ENCODE results near the gene TPD52L2.
"Not testable (repeated sequence)": the region's sequence is repeated elsewhere in the genome, so short reads cannot be mapped to it uniquely, and the experiment has no call there.

TPD52L2 gene

DNA sequence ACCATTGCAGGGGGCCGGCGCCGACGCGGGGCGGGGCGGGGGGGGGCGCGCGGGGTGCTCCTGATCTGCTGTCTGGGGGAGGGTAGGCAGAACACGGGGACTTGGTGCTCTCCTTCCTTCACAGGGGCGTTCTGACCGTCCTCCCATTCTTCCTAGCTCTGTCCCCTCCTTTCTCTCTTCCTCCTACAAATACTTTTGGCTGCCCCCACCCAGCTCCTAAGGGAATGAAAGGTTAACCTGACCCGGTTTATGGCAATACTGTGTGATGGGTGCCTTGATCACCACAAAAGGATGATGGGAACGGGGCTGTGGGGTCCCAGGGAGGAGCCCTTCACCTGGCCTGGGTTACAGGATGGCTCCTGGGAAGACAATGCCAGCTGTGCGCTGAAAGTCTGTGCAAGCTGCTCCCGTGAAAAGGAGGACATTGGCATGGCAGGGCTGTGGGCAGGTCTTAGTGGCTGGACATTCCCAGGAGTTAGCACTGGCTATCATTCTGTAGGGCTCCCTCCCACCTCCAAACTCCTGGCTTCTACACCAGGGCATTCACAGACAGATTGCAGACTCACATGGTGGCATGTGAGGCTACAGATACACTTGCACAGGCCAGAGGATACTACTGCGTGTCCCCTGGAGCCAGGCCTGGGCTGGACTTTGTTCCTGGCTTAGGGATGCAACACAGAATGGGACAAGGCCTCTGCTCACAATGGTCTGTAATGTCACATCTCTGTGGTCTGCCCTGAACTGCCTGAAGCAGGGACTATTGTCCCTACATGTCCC lies 1.9 kb upstream of the TPD52L2 start:
- H3K36me3 Mint-ChIP-seq (ENCODE audit: insufficient read depth), result peaks cover 19% of the 10 kb centered on the region
- H3K4me1 Mint-ChIP-seq, result peaks cover 46% of the 10 kb centered on the region
- no peaks in the 10 kb centered on the region for H3K27me3 Mint-ChIP-seq
- peak overlapping the region; percentile 88 for H3K27ac Mint-ChIP-seq (ENCODE audit: low read depth)
- H3K4me3 Mint-ChIP-seq, result peak overlapping the region; percentile 89
- H3K9me3 Mint-ChIP-seq, result no peaks in the 10 kb centered on the region
- DNase-seq (ENCODE audit: low spot score in 2 of 2) (no peak), ATAC-seq (replicated peaks; ENCODE audit: extremely low read depth, poor library complexity, severe bottlenecking) (no peak)

DNA sequence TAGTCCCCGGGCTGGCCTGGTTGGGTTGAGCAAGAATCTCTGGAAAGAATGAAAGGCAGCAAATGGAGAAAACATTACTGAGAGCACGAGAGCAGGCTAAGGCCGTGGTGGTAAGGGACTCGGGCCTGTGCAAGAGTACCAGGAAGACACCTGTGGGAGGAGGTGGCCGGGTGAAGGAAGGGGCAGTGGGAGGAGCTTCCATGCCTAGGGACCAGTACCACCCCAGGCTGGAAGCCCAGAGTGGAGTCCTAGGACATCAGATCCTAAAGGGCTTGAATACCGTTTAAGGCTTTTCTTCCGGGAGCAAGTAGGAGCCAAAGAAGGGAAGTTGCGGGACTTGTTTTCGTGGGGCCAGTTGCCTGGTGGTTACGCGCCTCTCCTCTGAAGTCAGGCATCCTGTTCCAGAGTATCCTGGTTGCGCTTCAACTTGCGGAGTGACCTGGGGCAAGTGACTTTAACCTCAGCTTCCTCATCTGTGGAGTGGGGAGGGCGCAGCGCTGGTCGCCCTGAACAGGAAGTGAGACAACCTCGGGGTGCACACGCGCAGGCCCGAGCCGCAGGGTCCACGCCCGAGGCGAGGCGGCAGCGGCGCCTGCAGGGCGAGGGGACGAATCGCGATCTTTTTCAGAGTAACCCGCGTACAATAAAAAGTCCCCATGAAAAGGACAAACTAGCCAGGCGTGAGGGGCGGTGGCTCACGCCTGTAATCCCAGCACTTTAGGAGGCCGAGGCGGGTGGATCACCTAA lies 1.1 kb upstream of the TPD52L2 start:
- peaks cover 24% of the 10 kb centered on the region for H3K36me3 Mint-ChIP-seq (ENCODE audit: insufficient read depth)
- ATAC-seq (replicated peaks; ENCODE audit: extremely low read depth, poor library complexity, severe bottlenecking) (peak; percentile 73), DNase-seq (ENCODE audit: low spot score in 2 of 2) (peak; percentile 56 to 68)
- H3K9me3 Mint-ChIP-seq, result no peaks in the 10 kb centered on the region
- H3K27ac Mint-ChIP-seq (ENCODE audit: low read depth), result peak overlapping the region; percentile 88
- peaks cover 41% of the 10 kb centered on the region for H3K4me1 Mint-ChIP-seq
- H3K27me3 Mint-ChIP-seq, result no peaks in the 10 kb centered on the region
- H3K4me3 Mint-ChIP-seq, result peak overlapping the region; percentile 89

DNA sequence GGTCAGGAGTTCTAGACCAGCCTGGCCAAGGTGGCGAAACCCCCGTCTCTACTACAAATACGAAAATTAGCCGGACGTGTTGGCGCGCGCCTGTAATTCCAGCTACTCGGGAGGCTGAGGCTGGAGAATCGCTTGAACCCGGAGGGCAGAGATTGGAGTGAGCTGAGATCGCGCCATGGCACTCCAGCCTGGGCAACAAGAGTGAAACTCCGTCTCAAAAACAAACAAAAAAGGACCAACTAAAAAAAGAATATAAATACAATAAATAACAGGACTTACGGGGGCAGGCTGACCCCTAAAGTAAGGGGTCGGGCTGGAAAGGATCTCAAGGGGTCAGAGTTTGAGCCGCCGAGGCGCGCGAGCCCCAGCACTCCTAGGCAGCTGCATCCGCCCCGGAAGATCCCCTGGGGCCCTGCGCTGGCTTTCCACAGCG lies 509 bp upstream of the TPD52L2 start:
- Mint-ChIP-seq H3K27ac (ENCODE audit: low read depth) (peak overlapping the region; percentile 88), H3K4me3 (peak overlapping the region; percentile 89), H3K9me3 (no peaks in the 10 kb centered on the region), H3K36me3 (ENCODE audit: insufficient read depth) (peaks cover 28% of the 10 kb centered on the region), H3K27me3 (no peaks in the 10 kb centered on the region), H3K4me1 (peaks cover 41% of the 10 kb centered on the region)
- ATAC-seq (replicated peaks; ENCODE audit: extremely low read depth, poor library complexity, severe bottlenecking) (no peak), DNase-seq (ENCODE audit: low spot score in 2 of 2) (no peak)

DNA sequence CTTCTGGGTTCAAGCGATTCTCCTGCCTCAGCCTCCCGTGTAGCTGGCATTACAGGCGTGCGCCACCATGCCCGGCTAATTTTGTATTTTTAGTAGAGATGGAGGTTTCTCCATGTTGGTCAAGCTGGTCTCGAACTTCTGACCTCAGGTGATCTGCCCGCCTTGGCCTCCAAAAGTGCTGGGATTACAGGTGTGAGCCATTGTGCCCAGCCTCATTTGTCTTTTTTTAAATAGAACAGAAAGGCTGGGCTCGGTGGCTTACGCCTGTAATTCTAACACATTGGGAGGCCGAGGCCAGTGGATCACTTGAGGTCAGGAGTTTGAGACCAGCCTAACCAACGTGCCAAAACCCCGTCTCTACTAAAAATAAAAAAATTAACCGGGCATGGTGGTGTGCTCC lies 2.0 kb downstream of the TPD52L2 start:
- Mint-ChIP-seq H3K36me3 (ENCODE audit: insufficient read depth) (peaks cover 44% of the 10 kb centered on the region), H3K4me1 (peaks cover 36% of the 10 kb centered on the region), H3K4me3 (peak overlapping the region; percentile 89)
- ATAC-seq (replicated peaks; ENCODE audit: extremely low read depth, poor library complexity, severe bottlenecking); H3K27me3 Mint-ChIP-seq; H3K9me3 Mint-ChIP-seq; DNase-seq (ENCODE audit: low spot score in 2 of 2); H3K27ac Mint-ChIP-seq (ENCODE audit: low read depth): not testable (repeated sequence)

DNA sequence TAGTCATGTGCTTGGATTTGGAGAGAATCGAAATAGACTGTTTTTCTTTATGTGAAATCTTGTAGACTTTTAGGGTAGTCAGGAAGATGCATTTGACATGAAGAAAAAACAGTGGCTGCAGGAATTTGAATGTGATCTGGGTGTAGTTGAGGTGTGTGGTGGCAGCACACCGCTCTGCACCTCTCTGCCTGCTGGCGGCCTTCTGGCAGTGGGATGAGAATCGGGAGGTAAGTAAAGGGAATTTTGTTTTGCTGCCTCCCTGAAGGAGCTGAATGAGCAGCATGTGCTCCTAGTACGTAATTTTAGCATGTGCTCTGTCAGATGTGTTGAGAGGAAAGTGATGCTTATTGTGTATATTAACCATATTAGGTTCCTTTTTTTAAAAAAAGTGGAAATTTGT lies 3.2 kb downstream of the TPD52L2 start:
- ATAC-seq (replicated peaks; ENCODE audit: extremely low read depth, poor library complexity, severe bottlenecking), result no peak

DNA sequence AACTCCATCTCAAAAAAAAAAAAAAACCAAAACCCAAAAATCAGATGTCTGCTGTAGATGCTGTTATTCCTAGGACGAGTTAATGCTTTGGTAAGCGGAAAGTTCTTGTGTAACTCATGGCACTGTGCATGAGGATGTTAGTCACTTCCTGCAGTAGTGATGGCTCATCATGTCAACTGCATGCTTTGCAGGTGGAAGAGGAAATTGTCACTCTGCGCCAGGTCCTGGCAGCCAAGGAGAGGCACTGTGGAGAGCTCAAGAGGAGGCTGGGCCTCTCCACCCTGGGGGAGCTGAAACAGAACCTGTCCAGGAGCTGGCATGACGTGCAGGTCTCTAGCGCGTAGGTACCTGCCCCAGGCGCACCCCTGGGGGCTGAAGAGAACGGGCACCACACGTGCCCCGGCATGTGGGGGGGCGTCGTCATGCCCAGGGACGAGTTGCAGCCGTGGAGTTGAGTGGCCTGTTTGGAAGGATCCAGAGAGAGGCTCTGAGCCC lies 8.5 kb downstream of the TPD52L2 start:
- Mint-ChIP-seq H3K27ac (ENCODE audit: low read depth) (no peak overlapping the region), H3K4me1 (peaks cover 5% of the 10 kb centered on the region), H3K4me3 (no peak overlapping the region), H3K36me3 (ENCODE audit: insufficient read depth) (peaks cover 74% of the 10 kb centered on the region), H3K27me3 (no peaks in the 10 kb centered on the region), H3K9me3 (no peaks in the 10 kb centered on the region)
- ATAC-seq (replicated peaks; ENCODE audit: extremely low read depth, poor library complexity, severe bottlenecking) (no peak), DNase-seq (ENCODE audit: low spot score in 2 of 2) (no peak)

More for the DNA sequence above, 3.2 kb downstream of the TPD52L2 start:
- peaks cover 54% of the 10 kb centered on the region for H3K36me3 Mint-ChIP-seq (ENCODE audit: insufficient read depth)
- no peak for DNase-seq (ENCODE audit: low spot score in 2 of 2)
- H3K27me3 Mint-ChIP-seq, result no peaks in the 10 kb centered on the region
- H3K9me3 Mint-ChIP-seq, result no peaks in the 10 kb centered on the region
- H3K4me1 Mint-ChIP-seq, result peaks cover 32% of the 10 kb centered on the region
- H3K4me3 Mint-ChIP-seq, result no peak overlapping the region
- H3K27ac Mint-ChIP-seq (ENCODE audit: low read depth), result no peak overlapping the region

DNA sequence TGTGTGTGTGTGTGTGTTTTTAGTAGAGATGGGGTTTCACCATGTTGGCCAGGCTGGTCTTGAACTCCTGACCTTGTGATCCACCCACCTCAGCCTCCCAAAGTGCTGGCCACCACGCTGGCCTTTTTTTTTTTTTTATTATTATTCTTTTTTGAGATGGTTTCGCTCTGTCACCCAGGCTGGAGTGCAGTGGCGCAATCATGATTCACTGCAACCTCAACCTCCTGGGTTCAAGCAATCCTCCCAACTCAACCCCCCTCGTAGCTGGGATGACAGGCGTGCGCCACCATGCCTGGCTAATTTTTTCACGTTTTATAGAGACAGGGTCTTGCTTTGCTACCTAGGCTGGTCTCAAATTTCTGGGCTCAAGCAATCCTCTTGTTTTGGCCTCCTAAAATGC lies 9.2 kb downstream of the TPD52L2 start:
- H3K9me3 Mint-ChIP-seq; H3K4me1 Mint-ChIP-seq; DNase-seq (ENCODE audit: low spot score in 2 of 2); H3K27ac Mint-ChIP-seq (ENCODE audit: low read depth); H3K27me3 Mint-ChIP-seq; ATAC-seq (replicated peaks; ENCODE audit: extremely low read depth, poor library complexity, severe bottlenecking); H3K4me3 Mint-ChIP-seq: not testable (repeated sequence)
- peaks cover 69% of the 10 kb centered on the region for H3K36me3 Mint-ChIP-seq (ENCODE audit: insufficient read depth)

DNA sequence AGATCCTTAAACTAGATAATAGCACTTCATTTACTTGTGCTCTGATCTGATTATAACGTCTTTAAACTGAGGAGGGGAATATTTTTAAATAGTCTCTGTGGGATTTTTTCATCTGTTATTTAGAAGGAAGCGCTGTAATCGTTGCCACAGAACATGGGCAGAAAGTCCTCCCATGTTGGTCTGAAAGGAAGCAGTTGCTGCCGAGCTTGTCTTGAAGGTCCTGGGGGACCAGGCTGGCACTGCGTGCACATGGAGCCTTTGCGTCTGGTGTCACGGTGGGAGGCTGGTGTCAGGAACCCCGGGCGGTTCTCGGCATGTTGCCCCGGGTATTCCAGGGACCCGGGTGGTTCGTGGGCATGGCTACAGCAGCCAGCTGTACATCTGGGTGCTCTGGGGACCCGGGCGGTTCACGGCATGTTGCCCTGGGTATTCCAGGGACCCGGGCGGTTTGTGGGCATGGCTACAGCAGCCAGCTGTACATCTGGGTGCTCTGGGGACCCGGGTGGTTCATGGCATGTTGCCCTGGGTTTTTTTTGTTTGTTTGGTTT lies 11.5 kb downstream of the TPD52L2 start:
- no peak overlapping the region for H3K27ac Mint-ChIP-seq (ENCODE audit: low read depth)
- peaks cover 58% of the 10 kb centered on the region for H3K36me3 Mint-ChIP-seq (ENCODE audit: insufficient read depth)
- H3K9me3 Mint-ChIP-seq, result no peaks in the 10 kb centered on the region
- H3K4me3 Mint-ChIP-seq, result no peak overlapping the region
- no peaks in the 10 kb centered on the region for H3K27me3 Mint-ChIP-seq
- peaks cover 5% of the 10 kb centered on the region for H3K4me1 Mint-ChIP-seq
- no peak for ATAC-seq (replicated peaks; ENCODE audit: extremely low read depth, poor library complexity, severe bottlenecking)
- no peak for DNase-seq (ENCODE audit: low spot score in 2 of 2)

DNA sequence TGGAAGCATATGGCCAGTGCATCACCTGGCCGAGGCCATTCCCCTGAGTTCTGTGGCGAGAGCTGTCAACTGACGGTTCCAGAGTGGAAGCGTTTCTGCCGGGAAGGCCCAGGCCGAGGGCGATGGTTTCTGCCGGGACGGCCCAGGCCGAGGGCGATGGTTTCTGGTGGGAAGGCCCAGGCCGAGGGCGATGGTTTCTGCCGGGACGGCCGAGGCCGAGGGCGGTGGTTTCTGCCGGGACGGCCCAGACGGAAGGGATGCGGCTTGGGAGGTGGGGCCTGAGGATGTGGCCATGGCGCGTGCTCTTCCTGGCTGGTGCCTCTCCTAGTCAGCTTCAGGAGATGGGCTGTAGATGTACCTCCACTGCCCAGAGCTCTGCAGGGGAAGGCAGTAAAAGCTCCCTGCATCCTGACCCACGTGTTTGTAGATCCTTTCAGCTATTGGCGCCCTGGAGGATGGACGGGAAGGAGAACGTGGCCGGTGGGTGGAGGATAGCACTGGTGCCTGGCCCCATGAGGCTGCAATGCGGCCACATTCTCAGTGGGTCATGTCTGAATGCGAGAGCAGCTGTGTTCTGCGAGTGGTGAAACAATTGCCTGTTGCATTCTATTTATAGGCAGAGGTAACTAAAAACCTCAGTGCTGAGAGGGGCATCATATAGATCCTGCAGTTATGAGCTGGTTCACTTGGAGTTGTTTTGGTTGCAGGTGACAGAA lies 12.8 kb downstream of the TPD52L2 start:
- no peak overlapping the region for H3K27ac Mint-ChIP-seq (ENCODE audit: low read depth)
- H3K4me3 Mint-ChIP-seq, result no peak overlapping the region
- ATAC-seq (replicated peaks; ENCODE audit: extremely low read depth, poor library complexity, severe bottlenecking) (no peak), DNase-seq (ENCODE audit: low spot score in 2 of 2) (no peak)
- H3K4me1 Mint-ChIP-seq, result peaks cover 5% of the 10 kb centered on the region
- peaks cover 53% of the 10 kb centered on the region for H3K36me3 Mint-ChIP-seq (ENCODE audit: insufficient read depth)
- no peaks in the 10 kb centered on the region for H3K9me3 Mint-ChIP-seq
- no peaks in the 10 kb centered on the region for H3K27me3 Mint-ChIP-seq

DNA sequence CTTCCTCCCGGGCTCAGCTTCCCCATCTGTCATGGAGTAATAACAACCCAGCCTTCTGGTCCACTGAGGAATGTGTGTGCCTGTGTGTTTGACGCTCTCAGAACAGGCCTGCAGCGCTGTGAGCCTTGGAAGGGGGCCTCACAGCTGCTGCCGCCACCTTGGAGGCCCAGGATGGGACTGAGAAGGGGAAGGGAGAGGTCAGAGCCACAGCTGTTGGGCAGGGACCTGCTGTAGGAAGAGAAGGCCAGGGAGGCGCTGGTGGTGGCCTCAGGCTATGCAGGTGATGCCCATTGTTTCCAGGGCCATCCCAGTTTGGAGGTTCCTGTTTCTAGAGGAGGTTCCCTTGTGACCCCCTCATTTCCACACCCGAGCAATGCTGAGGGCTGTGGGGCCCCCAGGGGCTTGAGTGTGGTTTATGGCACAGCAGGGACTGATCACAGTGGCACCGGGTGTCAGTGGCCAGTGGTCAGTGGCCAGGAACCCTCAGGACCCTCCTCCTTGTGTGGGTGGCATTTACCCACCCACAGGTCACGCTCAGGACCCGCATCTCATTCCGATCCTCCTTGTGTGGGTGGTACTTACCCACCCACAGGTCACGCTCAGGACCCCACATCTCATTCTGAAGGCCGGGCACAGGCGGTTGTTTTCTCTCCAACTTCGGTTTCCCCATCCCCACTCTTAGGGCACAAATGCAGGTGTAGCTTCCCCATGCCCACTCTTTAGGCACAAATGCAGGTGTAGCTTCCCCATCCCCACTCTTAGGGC lies 14.0 kb downstream of the TPD52L2 start:
- Mint-ChIP-seq H3K36me3 (ENCODE audit: insufficient read depth) (peaks cover 42% of the 10 kb centered on the region), H3K27me3 (no peaks in the 10 kb centered on the region), H3K9me3 (no peaks in the 10 kb centered on the region), H3K4me1 (no peaks in the 10 kb centered on the region), H3K4me3 (no peak overlapping the region), H3K27ac (ENCODE audit: low read depth) (peak overlapping the region; percentile 53)
- DNase-seq (ENCODE audit: low spot score in 2 of 2) (no peak), ATAC-seq (replicated peaks; ENCODE audit: extremely low read depth, poor library complexity, severe bottlenecking) (no peak)

DNA sequence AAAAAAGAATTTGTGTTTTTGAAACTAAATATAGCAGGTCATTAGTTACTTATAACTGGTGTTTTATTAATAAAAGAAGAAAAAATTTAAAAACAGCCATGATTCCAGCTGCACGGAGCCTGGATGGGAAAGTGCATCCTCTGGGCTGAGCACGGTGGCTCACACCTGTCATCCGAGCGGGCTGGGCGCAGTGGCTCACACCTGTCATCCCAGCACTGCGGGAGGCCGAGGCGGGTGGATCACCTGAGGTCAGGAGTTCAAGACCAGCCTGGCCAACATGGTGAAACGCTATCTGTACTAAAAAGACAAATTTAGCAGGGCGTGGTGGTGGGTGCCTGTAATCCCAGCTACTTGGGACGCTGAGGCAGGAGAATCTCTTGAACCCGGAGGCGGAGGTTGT lies 15.8 kb downstream of the TPD52L2 start:
- H3K36me3 Mint-ChIP-seq (ENCODE audit: insufficient read depth), result peaks cover 30% of the 10 kb centered on the region
- not testable (repeated sequence) for H3K4me1 Mint-ChIP-seq; H3K27ac Mint-ChIP-seq (ENCODE audit: low read depth)

More for the DNA sequence above, 15.8 kb downstream of the TPD52L2 start:
- not testable (repeated sequence) for H3K9me3 Mint-ChIP-seq; ATAC-seq (replicated peaks; ENCODE audit: extremely low read depth, poor library complexity, severe bottlenecking); DNase-seq (ENCODE audit: low spot score in 2 of 2); H3K27me3 Mint-ChIP-seq; H3K4me3 Mint-ChIP-seq

Measured in central memory CD8-positive, alpha-beta T cell (primary cell).